Right lobe of liver (tissue), 6 donors: ENCODE results near the gene PDGFA. TPM values are rescaled to one million over a fixed set of nuclear protein-coding genes. Genes with fewer than 3 reads are reported as not detected.

Source experiments
- ATAC-seq, 4 donors: fragments of 200-7000 bp; cut with Tn5 transposase; one replicate each; pipeline ENCODE4 v1.9.1; 2020; ENCODE audit warnings: mild to moderate bottlenecking in 4 of 4, moderate library complexity in 4 of 4
- DNase-seq, 3 donors: peaks; one replicate each; pipeline ENCODE4 v3.0.0-alpha.2; 2020
- H3K27ac ChIP-seq, 3 donors: fragments of 200-600 bp; one replicate each; pipeline ENCODE4 v1.8.0; 2022
- H3K27me3 ChIP-seq, 2 donors: fragments of 200-600 bp; one replicate each; pipeline ENCODE4 v1.8.0; 2022
- H3K36me3 ChIP-seq, 4 donors: fragments of 200-600 bp; sonication (generic) in 1 of 4; one replicate each; pipeline versions ENCODE4 v1.5.1 to v1.8.0; 2017 to 2022; ENCODE audit warnings: control low read depth in 1 of 4
- H3K4me1 ChIP-seq, 4 donors: fragments of 200-600 bp; sonication (generic) in 1 of 4; one replicate each; pipeline versions ENCODE4 v1.5.1 to v1.8.0; 2017 to 2022; ENCODE audit warnings: control low read depth in 1 of 4
- H3K4me3 ChIP-seq, 3 donors: fragments of 200-600 bp; one replicate each; pipeline ENCODE4 v1.8.0; 2022
- H3K9me3 ChIP-seq, 4 donors: fragments of 200-600 bp; sonication (generic) in 1 of 4; one replicate each; pipeline versions ENCODE4 v1.5.1 to v1.8.0; 2017 to 2022; ENCODE audit warnings: control low read depth in 1 of 4
- POLR2A ChIP-seq: fragments of 450-650 bp; IDR thresholded peaks from one replicate; pipeline ENCODE4 v1.6.1; 2017; ENCODE audit warnings: antibody characterized with exemption, mild to moderate bottlenecking
- WGBS: methylation state at CpG from one replicate; pipeline ENCODE4 v1.1.6; 2018; ENCODE audit warnings: low coverage, low lambda C conversion rate; ENCODE audit not compliant: insufficient coverage; ENCODE audit errors: missing lambda C conversion rate; 5-methylcytosine and 5-hydroxymethylcytosine counted together
- intact Hi-C, 2 donors: fragments of 100-400 bp; cut with DNase I; formaldehyde crosslinking; loops; one replicate each; pipeline versions ENCODE4 v1.11.2 to v1.14.1; 2022
- total RNA-seq, 6 experiments: library from RNA; depleted of rRNA in 2 of 6; stranded (reverse); fragments of >200 nt in 2 of 6; fragmentation: NEBNext Ultra II Directional in 3 of 6; extraction: Animal tissue kit (Norgen Biotek cat#: 25700) in 3 of 6; gene quantifications; one replicate each; pipeline versions ENCODE4 v1.1.0 to v1.2.4, GENCODE V29; 2016 to 2023
- TF ChIP-seq, protein P1 (sequence below), 4 donors: fragments of 200-600 bp in 3 of 4; fragments of 450-650 bp in 1 of 4; IDR thresholded peaks; one replicate each; pipeline versions ENCODE4 v1.5.1 to v1.8.0; 2016 to 2022; ENCODE audit warnings: antibody characterized with exemption in 4 of 4, mild to moderate bottlenecking in 2 of 4
- donor health status: DM: no; HTN: yes; CAD: no.
- donor health status: DM: no; HTN: no; CAD: no.
- donor health status: DM: no; HTN: no; CAD: no.
- donor health status: DM: no; HTN: yes; CAD: no.
- donor health status: DM: no; HTN: yes; CAD: no.

Gene PDGFA
- total RNA-seq, 6 experiments from 2014 or later = 2.3 to 20.9 (median 8.4) TPM

DNA sequence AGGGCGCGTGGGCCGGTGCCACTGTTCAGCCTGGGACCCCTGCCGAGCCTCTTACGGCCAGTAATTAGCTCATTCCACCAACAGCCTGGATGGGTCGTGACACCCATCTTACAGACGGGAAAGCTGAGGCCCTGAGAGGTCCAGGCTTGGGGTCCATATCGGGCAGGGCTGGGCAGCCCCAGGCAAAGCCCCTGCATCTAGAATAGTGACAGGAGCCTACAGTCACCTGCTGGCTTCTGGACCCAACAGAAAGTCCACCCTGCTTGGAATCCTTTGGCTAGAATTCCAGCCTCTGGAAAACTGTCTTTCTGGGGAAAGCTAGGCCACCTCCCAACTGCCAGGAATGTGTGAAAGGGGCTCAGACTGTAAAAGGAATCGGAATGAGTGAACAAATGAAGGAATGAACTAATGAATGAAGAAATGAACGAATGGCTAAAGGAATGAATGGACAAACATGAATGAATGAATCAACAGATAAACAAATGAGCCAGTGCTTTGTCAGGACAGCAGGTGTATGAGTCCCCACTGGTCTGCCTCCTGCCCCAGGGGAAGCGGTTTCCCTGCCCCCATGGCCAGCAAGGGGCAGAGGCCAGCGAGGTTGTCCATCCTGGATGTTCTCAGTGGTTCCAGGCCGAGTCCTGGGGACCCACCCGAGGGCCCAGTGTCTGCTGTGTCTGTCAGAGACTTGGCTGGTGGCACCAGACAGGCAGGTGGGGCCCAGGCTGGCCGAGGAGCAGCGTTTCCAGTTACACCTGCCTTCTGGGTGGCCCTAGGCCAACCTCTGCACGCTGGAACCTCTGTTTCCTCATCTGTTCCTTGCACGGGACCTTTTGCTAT is 24.1 kb upstream of the PDGFA start:
- Histone ChIP-seq H3K4me3 (no peak overlapping the region), H3K27me3 (no peaks in the 10 kb centered on the region), H3K36me3 (no peaks in the 10 kb centered on the region), H3K4me1 (no peaks in the 10 kb centered on the region), H3K27ac (no peak overlapping the region), H3K9me3 (no peaks in the 10 kb centered on the region)
- no peak for DNase-seq
- WGBS = 54% methylated on average over 2 of the region's 18 CpGs
- intact Hi-C loops = no loop called here
- no peak for ATAC-seq
- TF ChIP-seq, protein P1, sequence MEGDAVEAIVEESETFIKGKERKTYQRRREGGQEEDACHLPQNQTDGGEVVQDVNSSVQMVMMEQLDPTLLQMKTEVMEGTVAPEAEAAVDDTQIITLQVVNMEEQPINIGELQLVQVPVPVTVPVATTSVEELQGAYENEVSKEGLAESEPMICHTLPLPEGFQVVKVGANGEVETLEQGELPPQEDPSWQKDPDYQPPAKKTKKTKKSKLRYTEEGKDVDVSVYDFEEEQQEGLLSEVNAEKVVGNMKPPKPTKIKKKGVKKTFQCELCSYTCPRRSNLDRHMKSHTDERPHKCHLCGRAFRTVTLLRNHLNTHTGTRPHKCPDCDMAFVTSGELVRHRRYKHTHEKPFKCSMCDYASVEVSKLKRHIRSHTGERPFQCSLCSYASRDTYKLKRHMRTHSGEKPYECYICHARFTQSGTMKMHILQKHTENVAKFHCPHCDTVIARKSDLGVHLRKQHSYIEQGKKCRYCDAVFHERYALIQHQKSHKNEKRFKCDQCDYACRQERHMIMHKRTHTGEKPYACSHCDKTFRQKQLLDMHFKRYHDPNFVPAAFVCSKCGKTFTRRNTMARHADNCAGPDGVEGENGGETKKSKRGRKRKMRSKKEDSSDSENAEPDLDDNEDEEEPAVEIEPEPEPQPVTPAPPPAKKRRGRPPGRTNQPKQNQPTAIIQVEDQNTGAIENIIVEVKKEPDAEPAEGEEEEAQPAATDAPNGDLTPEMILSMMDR (IDR thresholded peaks at IDR 0.05) = no peak
- TF ChIP-seq POLR2A = no peak

DNA sequence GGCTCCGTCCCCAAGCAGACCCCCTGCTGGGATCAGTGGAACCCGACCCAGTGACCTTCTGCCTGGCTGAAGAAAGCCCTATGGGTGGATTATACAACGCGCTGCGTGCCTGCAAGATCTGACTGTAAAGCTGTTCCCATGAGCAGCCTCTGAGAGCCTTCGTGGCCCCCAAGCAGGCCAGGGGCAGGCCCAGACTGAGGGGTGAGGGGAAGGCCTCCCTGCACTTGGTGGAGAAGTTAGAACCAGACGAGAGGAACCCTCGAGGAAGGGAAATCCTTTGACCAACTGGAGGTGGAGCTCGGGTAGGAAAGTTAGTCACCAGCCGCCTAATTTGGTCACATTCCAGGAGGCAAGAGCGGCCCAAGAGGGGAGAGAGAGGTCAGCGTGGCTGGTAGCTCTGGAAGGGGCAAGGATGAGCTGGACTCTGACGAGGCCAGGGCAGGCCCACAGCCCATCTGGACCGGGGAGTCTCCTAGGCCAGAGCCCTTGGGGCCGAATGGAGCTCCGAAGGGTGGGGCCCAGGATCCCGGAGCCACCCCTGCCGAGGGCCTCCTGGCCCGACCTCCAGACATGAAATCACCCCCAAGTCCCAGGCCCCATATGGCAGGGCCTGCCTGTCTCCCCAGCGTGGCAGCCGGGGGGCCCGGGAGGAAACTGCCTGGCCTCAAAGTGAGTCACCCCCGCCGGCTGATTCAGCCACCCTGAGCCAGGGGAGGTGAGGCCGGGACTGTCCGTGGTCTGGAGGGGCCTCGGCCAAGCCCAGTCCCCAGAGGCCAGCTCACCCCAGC is 23.3 kb upstream of the PDGFA start:
- Histone ChIP-seq H3K27ac (no peak overlapping the region), H3K4me1 (no peaks in the 10 kb centered on the region), H3K36me3 (no peaks in the 10 kb centered on the region), H3K27me3 (no peaks in the 10 kb centered on the region), H3K4me3 (no peak overlapping the region), H3K9me3 (no peaks in the 10 kb centered on the region)
- no peak for TF ChIP-seq POLR2A
- TF ChIP-seq, protein P1 (IDR thresholded peaks at IDR 0.05) = no peak
- no peak for DNase-seq
- intact Hi-C loops = no loop called here
- ATAC-seq = peak in 1 of 4 donors; percentile 29
- 42% methylated on average over 2 of the region's 27 CpGs for WGBS

DNA sequence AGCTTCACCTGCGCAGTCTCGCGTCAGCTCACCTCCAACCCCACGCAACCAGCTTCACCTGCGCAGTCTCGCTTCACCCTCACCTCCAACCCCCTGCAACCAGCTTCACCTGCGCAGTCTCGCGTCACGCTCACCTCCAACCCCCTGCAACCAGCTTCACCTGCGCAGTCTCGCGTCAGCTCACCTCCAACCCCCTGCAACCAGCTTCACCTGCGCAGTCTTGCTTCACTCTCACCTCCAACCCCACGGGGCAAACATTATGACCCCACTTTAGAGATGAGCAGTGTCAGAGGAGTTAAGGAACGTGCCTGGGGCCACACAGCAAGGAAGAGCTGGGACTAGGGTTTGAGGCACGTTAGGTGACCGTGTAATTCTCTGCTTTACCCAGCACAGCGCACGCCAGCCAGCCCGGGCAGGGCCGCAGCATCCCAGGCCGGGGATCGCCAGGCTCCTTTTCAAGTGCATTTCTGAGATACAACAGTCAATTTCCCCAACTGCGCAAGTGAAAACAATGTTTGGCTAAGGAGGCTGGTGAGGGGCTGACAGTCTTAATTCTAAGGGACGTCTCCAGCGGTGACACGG is 22.6 kb upstream of the PDGFA start:
- intact Hi-C loops = no loop called here
- H3K9me3 ChIP-seq = no peaks in the 10 kb centered on the region
- no peak overlapping the region for H3K4me3 ChIP-seq
- WGBS = 97% methylated on average over 16 of the region's 28 CpGs
- TF ChIP-seq, protein P1 (IDR thresholded peaks at IDR 0.05) = no peak
- no peak for TF ChIP-seq POLR2A
- DNase-seq (no peak), ATAC-seq (no peak)
- H3K4me1 ChIP-seq = no peaks in the 10 kb centered on the region
- no peaks in the 10 kb centered on the region for H3K36me3 ChIP-seq
- no peaks in the 10 kb centered on the region for H3K27me3 ChIP-seq
- H3K27ac ChIP-seq = no peak overlapping the region

DNA sequence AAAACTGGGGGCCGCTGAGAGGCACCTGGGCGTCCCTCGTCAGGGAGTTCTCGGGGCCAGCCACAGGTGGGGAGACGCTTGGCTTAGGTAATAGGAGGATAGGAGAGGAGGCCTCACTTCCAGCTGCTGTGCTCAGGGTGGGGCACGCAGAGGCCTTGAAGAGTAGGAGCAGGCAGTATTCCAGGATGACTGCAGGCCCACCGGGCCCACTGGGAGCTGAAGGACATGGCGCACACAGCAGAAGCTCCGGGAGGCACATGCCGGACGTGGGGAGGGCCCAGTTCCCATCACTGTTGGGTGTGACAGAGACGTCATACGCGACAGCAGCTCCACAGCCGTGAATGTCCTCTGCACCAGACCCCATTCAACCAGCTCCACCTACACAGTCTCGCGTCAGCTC is 22.0 kb upstream of the PDGFA start:
- 94% methylated on average over 9 of the region's 17 CpGs for WGBS
- Histone ChIP-seq H3K4me3 (no peak overlapping the region), H3K36me3 (no peaks in the 10 kb centered on the region), H3K27me3 (no peaks in the 10 kb centered on the region), H3K27ac (no peak overlapping the region), H3K4me1 (no peaks in the 10 kb centered on the region), H3K9me3 (no peaks in the 10 kb centered on the region)
- intact Hi-C loops = no loop called here
- ATAC-seq = no peak
- no peak for DNase-seq
- no peak for TF ChIP-seq POLR2A
- TF ChIP-seq, protein P1 (IDR thresholded peaks at IDR 0.05) = no peak
